HG03066 (cell line): Measurements from ENCODE around the gene FUT6.
"Not testable (repeated sequence)": the region's sequence is repeated elsewhere in the genome, so short reads cannot be mapped to it uniquely, and the experiment has no call there.

Experiments
- ATAC-seq: cut with Tn5 transposase; IDR thresholded peaks from one replicate; pipeline ENCODE4 v1.9.1; 2021; ENCODE audit warnings: low read depth; ENCODE audit not compliant: unreplicated experiment

Gene FUT6

GRCh38 chr19:5788422-5788821, 51.1 kb downstream of the FUT6 start:
- no peak for ATAC-seq

- ATAC-seq: no peak
Measured at GRCh38 chr19:5787409-5788182, 51.9 kb downstream of the FUT6 start.

GRCh38 chr19:5786593-5787408, 52.7 kb downstream of the FUT6 start:
- ATAC-seq: no peak

- ATAC-seq: no peak
Measured at GRCh38 chr19:5785423-5785822, 54.1 kb downstream of the FUT6 start.

- no peak for ATAC-seq
Measured at GRCh38 chr19:5784581-5785147, 54.8 kb downstream of the FUT6 start, which contains the start of gene PRR22. TSS of gene PRR22 (minus strand) at chr19:5784746. CDS start at chr19:5784660, 86 bp downstream.

- no peak for ATAC-seq
Measured at GRCh38 chr19:5782945-5783919, 56.3 kb downstream of the FUT6 start.

GRCh38 chr19:5782322-5782721, 57.2 kb downstream of the FUT6 start:
- ATAC-seq: no peak

GRCh38 chr19:5780916-5781315, 58.6 kb downstream of the FUT6 start:
- not testable (repeated sequence) for ATAC-seq
